Suprapubic skin (tissue), 4 donors: ENCODE data around the gene CCDC137. TPM values are rescaled to one million over a fixed set of nuclear protein-coding genes. Genes with fewer than 3 reads are reported as not detected.

Experiments used
- DNase-seq, 2 donors: peaks; one replicate each; pipeline ENCODE4 v3.0.0-alpha.2; 2019; ENCODE audit warnings: low spot score in 2 of 2
- H3K27ac ChIP-seq: fragments of 200-600 bp; sonication (generic); one replicate; pipeline ENCODE4 v1.5.1; 2019
- H3K27me3 ChIP-seq: fragments of 200-600 bp; sonication (generic); one replicate; pipeline ENCODE4 v1.5.1; 2019
- H3K36me3 ChIP-seq: fragments of 200-600 bp; sonication (generic); one replicate; pipeline ENCODE4 v1.5.1; 2019
- H3K4me1 ChIP-seq: fragments of 200-600 bp; sonication (generic); one replicate; pipeline ENCODE4 v1.5.1; 2019
- H3K4me3 ChIP-seq: fragments of 200-600 bp; sonication (generic); one replicate; pipeline ENCODE4 v1.5.1; 2019; ENCODE audit warnings: mild to moderate bottlenecking
- H3K9me3 ChIP-seq: fragments of 200-600 bp; sonication (generic); one replicate; pipeline ENCODE4 v1.5.1; 2019
- CTCF ChIP-seq, 2 donors: fragments of 200-600 bp in 1 of 2; fragments of 450-650 bp in 1 of 2; sonication (generic) in 1 of 2; IDR thresholded peaks; one replicate each; pipeline ENCODE4 v1.5.1; 2016 to 2019; ENCODE audit warnings: antibody characterized with exemption in 2 of 2, mild to moderate bottlenecking in 1 of 2, moderate library complexity in 1 of 2
- EP300 ChIP-seq: sonication (generic); formaldehyde crosslinking; IDR thresholded peaks from one replicate; pipeline ENCODE4 v1.6.1; 2017; ENCODE audit warnings: antibody characterized with exemption
- POLR2A ChIP-seq, 2 donors: fragments of 450-650 bp; IDR thresholded peaks; one replicate each; pipeline ENCODE4 v1.6.1; 2017; ENCODE audit warnings: antibody characterized with exemption in 2 of 2, mild to moderate bottlenecking in 2 of 2, moderate library complexity in 2 of 2
- POLR2AphosphoS5 ChIP-seq, 3 donors: sonication (generic); formaldehyde crosslinking; IDR thresholded peaks; one replicate each; pipeline ENCODE4 v1.6.1; 2017; ENCODE audit warnings: antibody characterized with exemption in 3 of 3
- WGBS: methylation state at CpG from one replicate; pipeline ENCODE4 v1.1.5; 2018; 5-methylcytosine and 5-hydroxymethylcytosine counted together
- total RNA-seq, 4 donors: library from RNA; depleted of rRNA; stranded (reverse); fragments of >200 nt; gene quantifications; one replicate each; pipeline ENCODE4 v1.1.0, GENCODE V29; 2016

CCDC137 gene
- total RNA-seq, 4 donors from 2014 or later: 14.9 to 29.8 (median 24.5) TPM

GRCh38 chr17:81659038-81659437 lies 7.5 kb upstream of the CCDC137 start:
- no peaks in the 10 kb centered on the region for H3K9me3 ChIP-seq
- H3K27me3 ChIP-seq: no peaks in the 10 kb centered on the region
- DNase-seq: no peak
- 66% methylated on average over 5 of the region's 5 CpGs for WGBS
- H3K4me3 ChIP-seq: no peak overlapping the region
- no peaks in the 10 kb centered on the region for H3K36me3 ChIP-seq
- peak overlapping the region; percentile 82 for H3K27ac ChIP-seq
- TF ChIP-seq POLR2AphosphoS5 (IDR thresholded peaks at IDR 0.05): no peak
- no peak for TF ChIP-seq CTCF (IDR thresholded peaks at IDR 0.05)
- TF ChIP-seq EP300: no peak
- TF ChIP-seq POLR2A (IDR thresholded peaks at IDR 0.05): no peak
- H3K4me1 ChIP-seq: peaks cover 11% of the 10 kb centered on the region

- DNase-seq: no peak
- H3K4me1 ChIP-seq: peaks cover 16% of the 10 kb centered on the region
- H3K27me3 ChIP-seq: no peaks in the 10 kb centered on the region
- no peaks in the 10 kb centered on the region for H3K9me3 ChIP-seq
- TF ChIP-seq POLR2A (IDR thresholded peaks at IDR 0.05) (no peak), POLR2AphosphoS5 (IDR thresholded peaks at IDR 0.05) (no peak), CTCF (IDR thresholded peaks at IDR 0.05) (no peak), EP300 (no peak)
- H3K27ac ChIP-seq: peak overlapping the region; percentile 82
- peaks cover 3% of the 10 kb centered on the region for H3K36me3 ChIP-seq
- 92% methylated on average over 9 of the region's 9 CpGs for WGBS
- no peak overlapping the region for H3K4me3 ChIP-seq
These were observed 6.1 kb upstream of the CCDC137 start for GRCh38 chr17:81660441-81660840.

GRCh38 chr17:81662002-81662401 lies 4.5 kb upstream of the CCDC137 start:
- H3K36me3 ChIP-seq: peaks cover 3% of the 10 kb centered on the region
- 94% methylated on average over 4 of the region's 4 CpGs for WGBS
- DNase-seq: no peak
- H3K27ac ChIP-seq: no peak overlapping the region
- peaks cover 24% of the 10 kb centered on the region for H3K4me1 ChIP-seq
- H3K9me3 ChIP-seq: no peaks in the 10 kb centered on the region
- H3K27me3 ChIP-seq: no peaks in the 10 kb centered on the region
- TF ChIP-seq POLR2A (IDR thresholded peaks at IDR 0.05) (no peak), EP300 (no peak), CTCF (IDR thresholded peaks at IDR 0.05) (no peak), POLR2AphosphoS5 (IDR thresholded peaks at IDR 0.05) (no peak)
- H3K4me3 ChIP-seq: no peak overlapping the region

- Histone ChIP-seq H3K4me3 (no peak overlapping the region), H3K36me3 (peaks cover 3% of the 10 kb centered on the region), H3K27ac (no peak overlapping the region), H3K27me3 (no peaks in the 10 kb centered on the region), H3K4me1 (peaks cover 43% of the 10 kb centered on the region), H3K9me3 (no peaks in the 10 kb centered on the region)
- WGBS: 65% methylated on average over 4 of the region's 7 CpGs
- TF ChIP-seq EP300 (no peak), CTCF (IDR thresholded peaks at IDR 0.05) (no peak), POLR2AphosphoS5 (IDR thresholded peaks at IDR 0.05) (no peak), POLR2A (IDR thresholded peaks at IDR 0.05) (no peak)
- no peak for DNase-seq
These were observed 2.5 kb upstream of the CCDC137 start for GRCh38 chr17:81664051-81664470.

- peaks cover 51% of the 10 kb centered on the region for H3K4me1 ChIP-seq
- peak overlapping the region; percentile 94 for H3K27ac ChIP-seq
- whole genome bisulfite sequencing: 60% methylated on average over 25 of the region's 30 CpGs
- H3K27me3 ChIP-seq: no peaks in the 10 kb centered on the region
- peak overlapping the region; percentile 99 for H3K4me3 ChIP-seq
- TF ChIP-seq POLR2AphosphoS5 (IDR thresholded peaks at IDR 0.05) (no peak), POLR2A (IDR thresholded peaks at IDR 0.05) (no peak), CTCF (IDR thresholded peaks at IDR 0.05) (no peak), EP300 (no peak)
- no peak for DNase-seq
- H3K9me3 ChIP-seq: no peaks in the 10 kb centered on the region
- peaks cover 17% of the 10 kb centered on the region for H3K36me3 ChIP-seq
These were observed 1.1 kb upstream of the CCDC137 start for GRCh38 chr17:81665205-81666091.
